GM12865 (cell line): ENCODE data around the gene NAXD.
"Not testable (repeated sequence)": the region's sequence is repeated elsewhere in the genome, so short reads cannot be mapped to it uniquely, and the experiment has no call there.

Experiments used
- DNase-seq: peaks from one replicate; pipeline ENCODE4 v3.0.0; 2010; ENCODE audit warnings: low read depth
- H3K4me3 ChIP-seq: 2 replicates; pipeline ENCODE4 v1.5.1; 2011; ENCODE audit warnings: mild to moderate bottlenecking, low read depth, low read length, control low read depth
- TF ChIP-seq, protein P1 (sequence below): IDR thresholded peaks from 2 replicates; pipeline ENCODE4 v1.5.1; 2011; ENCODE audit warnings: low read length, control low read depth, low read depth, inconsistent platforms; ENCODE audit not compliant: insufficient read depth; ENCODE audit errors: missing control alignments

Gene NAXD

GRCh38 chr13:110628477-110628793 lies 13.1 kb downstream of the NAXD start:
- TF ChIP-seq, protein P1, sequence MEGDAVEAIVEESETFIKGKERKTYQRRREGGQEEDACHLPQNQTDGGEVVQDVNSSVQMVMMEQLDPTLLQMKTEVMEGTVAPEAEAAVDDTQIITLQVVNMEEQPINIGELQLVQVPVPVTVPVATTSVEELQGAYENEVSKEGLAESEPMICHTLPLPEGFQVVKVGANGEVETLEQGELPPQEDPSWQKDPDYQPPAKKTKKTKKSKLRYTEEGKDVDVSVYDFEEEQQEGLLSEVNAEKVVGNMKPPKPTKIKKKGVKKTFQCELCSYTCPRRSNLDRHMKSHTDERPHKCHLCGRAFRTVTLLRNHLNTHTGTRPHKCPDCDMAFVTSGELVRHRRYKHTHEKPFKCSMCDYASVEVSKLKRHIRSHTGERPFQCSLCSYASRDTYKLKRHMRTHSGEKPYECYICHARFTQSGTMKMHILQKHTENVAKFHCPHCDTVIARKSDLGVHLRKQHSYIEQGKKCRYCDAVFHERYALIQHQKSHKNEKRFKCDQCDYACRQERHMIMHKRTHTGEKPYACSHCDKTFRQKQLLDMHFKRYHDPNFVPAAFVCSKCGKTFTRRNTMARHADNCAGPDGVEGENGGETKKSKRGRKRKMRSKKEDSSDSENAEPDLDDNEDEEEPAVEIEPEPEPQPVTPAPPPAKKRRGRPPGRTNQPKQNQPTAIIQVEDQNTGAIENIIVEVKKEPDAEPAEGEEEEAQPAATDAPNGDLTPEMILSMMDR: no peak
- no peak for DNase-seq
- H3K4me3 ChIP-seq: no peak overlapping the region

DNA sequence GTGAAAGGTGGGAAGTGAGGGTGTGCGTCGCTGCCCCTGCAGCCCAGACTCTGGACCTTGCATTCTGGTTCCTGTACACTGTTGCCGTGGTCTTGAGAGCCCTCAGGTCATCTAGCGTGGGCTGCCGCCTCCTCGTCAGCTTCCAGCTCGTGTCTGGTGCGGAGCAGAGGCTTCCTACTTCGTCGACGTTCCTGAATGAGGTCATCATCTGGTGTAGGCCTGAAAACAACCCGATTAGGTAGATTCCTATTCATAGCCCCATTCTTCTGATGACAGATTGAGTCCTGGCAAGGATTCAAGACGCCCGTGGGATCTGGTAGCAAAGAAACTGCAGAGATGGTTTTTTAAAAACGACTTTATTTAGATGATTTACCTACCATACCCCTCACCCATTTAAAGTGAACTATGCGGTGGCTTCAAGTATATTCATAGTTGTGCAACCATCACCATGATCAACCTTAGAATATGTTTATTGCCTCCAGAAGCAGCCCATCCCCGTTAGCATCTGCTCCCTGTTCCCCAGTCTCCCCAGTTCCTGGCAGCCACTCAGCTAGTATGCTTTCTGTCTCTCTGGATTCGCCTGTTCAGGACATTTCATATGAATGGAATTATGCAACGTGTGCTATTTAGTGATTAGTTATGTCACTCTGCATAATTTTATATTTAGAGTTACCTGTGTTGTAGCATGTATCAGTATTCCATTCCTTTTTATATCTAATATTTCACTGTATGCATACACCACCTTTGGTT lies 13.8 kb downstream of the NAXD start:
- TF ChIP-seq, protein P1: no peak
- no peak overlapping the region for H3K4me3 ChIP-seq
- DNase-seq: no peak

- no peak overlapping the region for H3K4me3 ChIP-seq
- DNase-seq: no peak
- TF ChIP-seq, protein P1: no peak
Measured at GRCh38 chr13:110629735-110630134, 14.4 kb downstream of the NAXD start.

- TF ChIP-seq, protein P1: no peak
- DNase-seq: no peak
- no peak overlapping the region for H3K4me3 ChIP-seq
Measured at GRCh38 chr13:110630566-110631119, 15.3 kb downstream of the NAXD start.

DNA sequence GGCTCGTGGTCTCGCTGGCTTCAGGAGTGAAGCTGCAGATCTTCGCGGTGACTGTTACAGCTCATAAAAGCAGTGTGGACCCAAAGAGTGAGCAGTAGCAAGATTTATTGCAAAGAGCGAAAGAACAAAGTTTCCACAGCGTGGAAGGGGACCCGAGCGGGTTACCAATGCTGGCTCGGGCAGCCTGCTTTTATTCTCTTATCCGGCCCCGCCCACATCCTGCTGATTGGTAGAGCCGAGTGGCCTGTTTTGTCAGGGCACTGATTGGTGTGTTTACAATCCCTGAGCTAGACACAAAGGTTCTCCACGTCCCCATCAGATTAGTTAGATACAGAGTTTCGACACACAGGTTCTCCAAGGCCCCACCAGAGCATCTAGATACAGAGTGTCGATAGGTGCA lies 16.9 kb downstream of the NAXD start:
- not testable (repeated sequence) for DNase-seq, H3K4me3 ChIP-seq

DNA sequence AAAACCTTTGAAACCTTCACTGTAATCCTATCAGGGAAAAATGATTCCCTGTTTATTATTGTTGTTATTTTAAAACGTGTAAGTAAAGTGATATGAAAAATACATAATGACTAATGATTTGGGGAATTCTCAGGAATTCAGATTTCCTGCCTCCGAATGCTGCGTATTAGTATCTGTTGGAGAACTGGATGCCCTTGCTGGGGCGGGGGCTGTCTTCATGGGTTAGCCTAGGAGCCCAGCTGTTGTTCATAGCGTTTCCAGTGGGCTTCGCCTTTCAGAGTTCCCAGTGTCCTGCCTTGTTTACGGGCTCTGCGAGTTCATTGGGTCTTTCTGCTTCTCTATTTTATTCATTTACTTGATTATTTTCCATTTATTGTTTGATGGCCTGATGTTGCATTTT lies 18.4 kb downstream of the NAXD start:
- TF ChIP-seq, protein P1: no peak
- DNase-seq: no peak
- H3K4me3 ChIP-seq: no peak overlapping the region

DNA sequence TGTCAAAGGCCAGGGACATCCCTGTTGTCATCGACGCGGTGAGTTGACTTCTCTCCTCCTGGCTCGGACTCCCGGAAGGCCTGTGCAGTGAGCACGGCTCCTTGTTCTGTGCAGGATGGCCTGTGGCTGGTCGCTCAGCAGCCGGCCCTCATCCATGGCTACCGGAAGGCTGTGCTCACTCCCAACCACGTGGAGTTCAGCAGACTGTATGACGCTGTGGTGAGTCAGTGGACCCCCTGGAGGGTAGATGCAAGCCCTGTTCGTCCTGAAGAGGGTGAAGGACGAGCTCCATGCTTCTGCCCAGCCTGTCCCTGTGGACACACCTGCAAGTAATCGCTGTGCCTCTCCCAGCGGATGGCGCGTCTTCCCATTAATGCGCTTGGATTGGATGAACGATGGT lies 19.2 kb downstream of the NAXD start:
- DNase-seq: no peak
- no peak overlapping the region for H3K4me3 ChIP-seq
- TF ChIP-seq, protein P1: no peak
